Activated naive CD4-positive, alpha-beta T cell treated with Interleukin-2 at 50 U/mL for 16 hours (primary cell): Measurements from ENCODE around the gene BMP7.
"Not testable (repeated sequence)": the region's sequence is repeated elsewhere in the genome, so short reads cannot be mapped to it uniquely, and the experiment has no call there.

Experiments used
- DNase-seq: peaks from one replicate; pipeline ENCODE4 v3.0.0-alpha.2; 2020

The BMP7 gene

GRCh38 chr20:57209413-57209812 lies 57.0 kb downstream of the BMP7 start:
- no peak for DNase-seq

GRCh38 chr20:57208198-57208597 lies 58.2 kb downstream of the BMP7 start:
- no peak for DNase-seq

- DNase-seq: no peak
Observed at GRCh38 chr20:57207251-57207650, 59.2 kb downstream of the BMP7 start.

GRCh38 chr20:57205606-57206219 lies 60.7 kb downstream of the BMP7 start:
- no peak for DNase-seq

GRCh38 chr20:57203986-57204385 lies 62.5 kb downstream of the BMP7 start:
- no peak for DNase-seq

- no peak for DNase-seq
Observed at GRCh38 chr20:57203204-57203603, 63.2 kb downstream of the BMP7 start.

- no peak for DNase-seq
Observed at GRCh38 chr20:57202309-57202708, 64.1 kb downstream of the BMP7 start.

GRCh38 chr20:57200882-57201695 lies 65.4 kb downstream of the BMP7 start:
- no peak for DNase-seq

- DNase-seq: no peak
Observed at GRCh38 chr20:57199656-57200405, 66.6 kb downstream of the BMP7 start.

- DNase-seq: no peak
Observed at GRCh38 chr20:57198132-57199072, 68.0 kb downstream of the BMP7 start.

GRCh38 chr20:57197352-57198131 lies 68.9 kb downstream of the BMP7 start:
- DNase-seq: no peak

- no peak for DNase-seq
Observed at GRCh38 chr20:57195469-57196100, 70.9 kb downstream of the BMP7 start.

- no peak for DNase-seq
Observed at GRCh38 chr20:57195023-57195422, 71.4 kb downstream of the BMP7 start.

- no peak for DNase-seq
Observed at GRCh38 chr20:57194154-57194553, 72.3 kb downstream of the BMP7 start.

- no peak for DNase-seq
Observed at GRCh38 chr20:57193094-57193493, 73.3 kb downstream of the BMP7 start.

- no peak for DNase-seq
Observed at GRCh38 chr20:57192311-57192710, 74.1 kb downstream of the BMP7 start.

- not testable (repeated sequence) for DNase-seq
Observed at GRCh38 chr20:57191265-57191638, 75.2 kb downstream of the BMP7 start.

GRCh38 chr20:57190536-57191264 lies 75.7 kb downstream of the BMP7 start:
- no peak for DNase-seq

GRCh38 chr20:57189713-57190112 lies 76.7 kb downstream of the BMP7 start:
- DNase-seq: no peak

GRCh38 chr20:57188576-57189079 lies 77.8 kb downstream of the BMP7 start:
- no peak for DNase-seq
